G401.6 (cell line): Measurements from ENCODE around the gene ERP44.
"Not testable (repeated sequence)": the region's sequence is repeated elsewhere in the genome, so short reads cannot be mapped to it uniquely, and the experiment has no call there.

ENCODE experiments used
- FAIRE-seq: peaks from 2 replicates; lab custom pipeline; 2012; peaks lifted over from hg19 to GRCh38; lab: Jason Lieb, UNC

Gene ERP44

DNA sequence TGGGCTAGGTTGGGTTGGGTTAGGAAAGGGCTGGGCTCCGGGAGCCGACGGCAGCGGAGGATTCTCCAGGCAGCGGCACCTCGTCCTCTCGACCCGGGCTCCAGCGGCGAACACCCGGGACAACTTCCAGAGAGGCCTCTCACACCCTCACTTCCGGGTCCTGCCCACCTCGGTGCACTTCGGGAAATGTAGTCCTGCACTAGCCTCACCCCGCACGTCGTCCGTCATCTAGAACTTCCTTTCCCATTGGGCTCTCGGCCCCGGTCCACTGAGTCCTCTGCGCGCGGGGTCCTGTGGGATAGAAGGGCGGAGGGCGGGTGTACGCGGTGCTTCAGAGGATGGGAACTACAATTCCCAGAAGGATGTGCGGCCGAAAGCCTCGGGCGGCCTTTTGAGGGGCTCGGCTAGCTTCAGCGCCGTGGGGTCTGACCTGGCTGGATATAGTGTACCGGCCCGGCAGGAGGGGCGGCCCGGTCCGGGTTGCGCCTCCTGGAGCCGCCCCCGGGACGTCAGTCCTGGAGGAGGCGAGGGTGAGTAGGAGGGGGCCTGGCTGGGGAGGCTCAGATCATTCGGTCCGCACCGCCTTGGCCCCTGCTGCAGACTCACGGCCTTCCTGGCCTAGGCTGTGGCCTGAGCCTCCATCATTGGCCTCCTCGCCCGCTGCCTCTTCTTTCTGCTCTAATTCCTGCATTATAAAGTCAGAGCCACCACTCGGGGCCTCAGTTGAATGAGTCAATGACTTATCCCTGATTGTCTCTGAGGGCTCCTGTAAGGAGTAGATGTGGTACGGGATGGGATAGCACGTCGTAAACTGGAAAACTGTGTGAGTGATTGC, at the start of gene ERP44, which contains the start of gene INVS:
ERP44 (minus strand) TSS at position 114 of the 835 bp plus-strand sequence. CDS start 160 bp downstream, outside the sequence.
INVS (plus strand) TSS at position 357 of the 835 bp plus-strand sequence. CDS start 5,279 bp downstream, outside the sequence.
- FAIRE-seq: peak; percentile 95

DNA sequence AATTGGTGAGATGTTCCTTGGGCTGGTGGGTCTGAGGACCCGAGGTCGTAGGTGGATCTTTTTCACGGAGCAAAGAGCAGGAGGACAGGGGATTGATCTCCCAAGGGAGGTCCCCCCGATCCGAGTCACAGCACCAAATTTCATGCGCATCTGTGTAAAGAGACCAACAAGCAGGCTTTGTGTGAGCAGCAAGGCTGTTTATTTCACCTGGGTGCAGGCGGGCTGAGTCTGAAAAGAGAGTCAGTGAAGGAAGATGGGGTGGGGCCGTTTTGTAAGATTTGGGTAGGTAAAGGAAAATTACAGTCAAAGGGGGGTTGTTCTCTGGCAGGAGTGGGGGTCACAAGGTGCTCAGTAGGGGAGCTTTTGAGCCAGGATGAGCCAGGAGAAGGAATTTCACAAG, 47.2 kb upstream of the ERP44 start:
- FAIRE-seq: not testable (repeated sequence)

DNA sequence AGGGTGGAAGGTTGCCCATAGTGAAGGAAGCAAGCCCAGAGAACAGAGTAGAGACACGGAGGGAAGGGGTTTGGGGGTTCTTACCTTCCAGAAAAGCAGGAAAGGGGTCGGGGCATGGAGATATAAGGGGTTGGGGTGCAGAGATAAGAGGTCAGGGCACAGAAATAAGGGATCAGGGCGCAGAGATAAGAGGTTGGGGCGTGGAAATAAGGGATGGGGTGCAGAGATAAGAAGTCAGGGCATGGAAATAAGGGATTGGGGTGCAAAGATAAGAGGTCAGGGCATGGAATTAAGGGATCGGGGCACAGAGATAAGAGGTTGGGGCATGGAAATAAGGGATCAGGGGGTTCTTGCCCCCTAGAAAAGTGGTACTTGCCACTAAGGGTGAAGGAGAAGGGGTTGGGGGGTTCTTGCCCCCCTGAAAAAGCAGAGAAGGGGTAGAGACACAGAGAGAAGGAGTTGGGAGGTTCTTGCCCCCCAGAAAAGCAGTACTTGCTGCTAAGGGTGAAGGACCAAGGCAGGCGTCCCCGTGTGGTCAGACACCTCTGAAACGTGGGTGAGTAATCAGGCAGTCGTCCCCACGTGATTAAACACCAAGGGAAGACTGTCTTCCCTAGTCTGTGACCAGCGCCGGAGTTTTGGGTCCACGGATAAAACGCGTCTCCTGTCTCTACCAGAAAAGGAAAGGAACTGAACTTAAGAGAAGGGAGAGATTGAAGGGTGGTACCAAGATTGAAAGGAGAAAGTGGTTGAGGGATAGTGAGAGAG, 46.6 kb upstream of the ERP44 start:
- FAIRE-seq: not testable (repeated sequence)

DNA sequence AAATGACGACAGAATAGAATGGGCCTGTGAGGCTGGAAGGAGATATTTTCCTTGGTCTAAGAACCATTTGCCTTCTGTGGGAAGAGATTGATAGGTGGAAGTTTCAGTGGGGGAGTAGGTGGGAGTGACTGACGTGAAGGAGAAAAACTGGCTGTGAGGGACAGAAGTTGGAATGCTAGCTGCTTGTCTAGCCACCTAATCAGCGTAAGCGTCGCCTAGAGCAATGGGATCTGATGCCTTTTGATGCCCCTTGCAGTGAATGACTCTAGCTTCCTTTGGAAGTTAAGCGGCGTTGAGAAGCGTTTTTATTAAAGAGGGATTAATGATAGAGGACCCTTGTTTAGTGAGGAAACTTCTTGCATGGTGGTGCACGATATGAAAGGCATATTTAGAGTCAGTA, 43.1 kb upstream of the ERP44 start:
- not testable (repeated sequence) for FAIRE-seq

DNA sequence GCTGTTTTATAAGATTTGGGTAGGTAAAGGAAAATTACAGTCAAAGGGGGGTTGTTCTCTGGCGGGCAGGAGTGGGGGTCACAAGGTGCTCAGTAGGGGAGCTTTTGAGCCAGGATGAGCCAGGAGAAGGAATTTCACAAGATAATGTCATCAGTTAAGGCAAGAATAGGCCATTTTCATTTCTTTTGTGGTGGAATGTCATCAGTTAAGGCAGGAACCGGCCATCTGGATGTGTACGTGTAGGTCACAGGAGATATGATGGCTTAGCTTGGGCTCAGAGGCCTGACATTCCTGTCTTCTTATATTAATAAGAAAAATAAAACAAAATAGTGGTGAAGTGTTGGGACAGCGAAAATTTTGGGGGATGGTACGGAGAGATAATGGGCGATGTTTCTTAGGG, 41.5 kb upstream of the ERP44 start:
- FAIRE-seq: not testable (repeated sequence)

DNA sequence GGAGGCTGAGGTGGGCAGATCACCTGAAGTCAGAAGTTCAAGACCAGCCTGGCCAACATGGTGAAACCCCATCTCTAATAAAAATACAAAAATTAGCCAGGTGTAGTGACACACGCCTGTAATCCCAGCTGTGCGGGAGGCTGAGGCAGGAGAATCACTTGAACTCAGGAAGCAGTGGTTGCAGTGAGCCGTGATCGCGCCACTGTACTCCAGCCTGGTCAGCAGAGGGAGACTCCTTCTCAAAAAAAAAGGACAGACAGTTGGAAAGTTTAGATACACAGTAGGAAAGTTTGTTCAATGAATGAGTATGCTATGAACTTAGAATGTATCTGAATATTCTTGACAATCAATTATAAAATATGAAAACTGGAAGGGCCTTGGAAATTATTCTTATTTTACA, 38.0 kb upstream of the ERP44 start:
- FAIRE-seq: not testable (repeated sequence)

DNA sequence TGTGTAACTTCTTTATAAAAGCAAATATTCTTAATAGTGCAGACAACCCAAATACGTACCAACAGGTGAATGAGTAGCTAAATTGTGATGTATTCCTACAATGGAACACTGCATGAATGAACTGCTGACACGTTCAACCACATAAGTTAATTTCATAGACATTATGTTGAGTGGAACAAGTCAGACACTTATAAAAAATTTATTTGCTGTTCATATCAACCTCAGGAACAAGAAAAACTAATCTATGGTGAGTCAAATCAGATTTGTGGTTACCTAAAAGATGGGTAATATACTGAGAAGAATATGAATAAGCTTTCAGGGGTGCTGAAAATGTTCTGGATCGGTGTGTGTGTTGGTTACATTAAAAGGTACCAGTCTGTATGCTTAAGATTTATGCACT, 35.9 kb upstream of the ERP44 start:
- FAIRE-seq: no peak

DNA sequence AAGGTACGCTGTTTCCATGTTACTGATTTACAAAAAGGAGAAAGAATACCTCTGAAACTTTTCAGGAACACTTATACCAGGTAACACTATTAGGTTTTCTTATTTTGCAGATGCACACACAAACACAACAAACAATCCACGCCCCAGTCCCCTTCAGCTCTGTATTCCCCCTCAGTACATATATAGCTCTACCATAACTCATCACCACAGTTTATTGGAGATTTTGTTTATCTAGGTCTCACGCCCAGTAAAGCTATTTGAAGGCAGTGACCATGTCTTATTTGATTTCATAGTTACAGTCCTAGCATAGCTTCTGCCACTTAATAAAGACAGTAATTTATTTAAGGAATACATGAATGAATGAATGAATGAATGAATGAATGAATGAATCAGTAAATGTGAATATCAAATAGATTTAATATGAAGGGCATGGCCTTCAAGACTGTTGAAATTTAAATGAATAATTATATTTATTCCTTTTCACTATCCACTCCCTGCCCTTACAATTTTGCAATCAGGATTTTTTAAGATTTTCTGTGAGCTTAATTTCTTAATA, 33.2 kb upstream of the ERP44 start:
- FAIRE-seq: no peak

DNA sequence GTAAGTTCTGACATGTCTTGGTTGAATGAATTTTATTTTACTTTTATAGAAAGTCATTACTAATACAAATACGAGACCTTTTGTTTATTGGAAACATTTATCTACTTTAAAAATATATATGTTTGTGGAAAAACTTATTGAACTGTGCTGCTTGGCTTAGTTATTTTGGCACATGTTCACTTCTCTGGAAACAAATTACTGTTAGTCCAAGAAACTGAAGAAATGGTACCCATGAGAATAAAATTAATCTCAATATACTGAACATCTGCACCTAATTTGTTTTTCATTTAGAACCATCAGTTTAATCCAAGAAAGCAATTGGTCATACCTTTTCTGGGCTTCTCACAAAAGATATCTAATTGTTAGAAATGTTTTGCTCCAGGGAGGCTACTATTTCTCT, 32.4 kb upstream of the ERP44 start:
- no peak for FAIRE-seq

DNA sequence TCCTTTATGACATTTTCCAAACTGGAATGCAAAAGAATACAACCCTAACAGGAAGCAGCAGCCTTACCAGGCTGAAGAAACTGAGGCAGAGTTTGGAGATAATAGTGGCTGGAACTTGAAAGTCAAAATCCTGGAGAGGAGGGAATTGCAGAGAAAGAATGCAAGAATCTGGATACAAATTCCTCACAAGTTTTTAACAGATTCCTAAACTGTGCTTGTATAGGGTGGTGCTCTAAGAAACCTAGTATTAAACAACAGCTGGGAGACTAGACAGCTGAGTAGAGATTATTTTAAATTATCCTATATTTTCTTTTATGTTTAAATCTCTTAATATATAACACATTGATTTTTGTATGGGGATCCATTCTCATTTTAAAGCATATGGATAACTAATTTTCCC, 31.0 kb upstream of the ERP44 start:
- FAIRE-seq: no peak

DNA sequence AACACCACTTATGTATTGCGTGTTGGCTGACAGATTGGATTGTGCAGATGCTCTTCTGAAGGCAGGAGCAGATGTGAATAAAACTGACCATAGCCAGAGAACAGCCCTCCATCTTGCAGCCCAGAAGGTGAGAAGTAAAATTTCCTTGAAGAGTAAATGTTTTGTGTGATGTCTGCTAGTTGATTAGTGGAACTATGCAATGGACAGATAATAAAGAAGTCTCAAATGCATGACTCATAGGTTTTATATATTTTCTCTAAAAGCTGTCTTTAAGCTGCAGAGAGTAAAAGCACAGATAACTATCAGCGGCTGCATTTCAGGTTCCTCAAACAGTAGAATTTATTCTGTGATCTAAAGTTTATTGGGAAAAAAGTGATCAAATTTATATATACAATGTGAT, 27.6 kb upstream of the ERP44 start:
- FAIRE-seq: no peak

DNA sequence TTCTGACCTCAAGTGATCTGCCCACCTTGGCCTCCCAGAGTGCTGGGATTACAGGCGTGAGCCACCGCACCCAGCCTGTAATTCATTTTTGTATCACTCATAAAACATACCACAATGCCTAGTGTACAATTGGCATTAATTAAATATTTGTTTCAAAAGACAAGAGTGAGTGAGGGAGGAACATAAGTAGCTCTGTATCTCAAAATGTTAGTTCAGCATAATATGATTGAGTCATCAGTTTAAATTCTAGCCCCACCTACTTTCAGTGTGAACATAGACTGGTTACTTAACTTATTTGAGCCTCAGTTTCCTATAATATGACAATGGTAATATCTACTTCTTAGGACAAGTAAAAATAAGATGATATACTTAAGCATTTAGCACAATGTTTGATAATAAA, 27.1 kb upstream of the ERP44 start:
- no peak for FAIRE-seq

DNA sequence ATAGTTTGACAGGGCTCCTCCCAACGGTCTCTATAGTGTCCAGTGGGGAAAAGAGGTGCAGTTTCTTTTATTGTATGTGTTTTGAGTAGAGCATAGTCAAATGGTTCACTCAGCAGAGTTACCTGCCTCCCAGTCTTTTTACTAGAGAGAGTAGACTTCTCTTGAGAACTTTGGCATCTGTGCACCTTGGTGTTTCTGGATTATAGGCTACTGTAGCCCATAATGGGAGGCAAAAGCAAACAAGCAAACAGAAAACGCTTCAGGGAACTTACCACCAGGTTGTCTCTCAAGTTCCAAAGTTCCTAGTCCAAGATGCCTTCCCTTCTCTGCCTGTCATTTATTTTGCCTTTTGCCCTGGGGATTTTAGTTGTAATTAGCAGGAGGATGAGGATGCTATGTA, 26.4 kb upstream of the ERP44 start:
- no peak for FAIRE-seq

DNA sequence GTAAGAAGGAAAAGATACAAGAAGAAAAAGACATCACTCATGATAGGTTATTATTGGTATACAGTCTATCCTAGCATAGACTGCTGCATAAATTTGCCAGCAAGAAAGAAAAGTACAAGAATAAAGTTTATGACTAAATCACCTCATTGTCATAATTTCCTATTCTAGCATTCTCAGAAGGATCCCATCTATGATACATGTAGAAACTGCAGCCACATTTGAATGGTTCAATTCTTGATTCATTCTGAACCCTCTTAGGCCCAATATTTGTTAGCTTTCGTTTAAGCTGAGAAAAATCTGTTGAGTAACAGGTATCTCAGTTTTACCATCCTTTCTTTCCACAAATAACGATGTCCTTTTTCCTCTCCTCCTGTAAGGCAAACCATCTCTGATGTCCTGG, 21.5 kb upstream of the ERP44 start:
- FAIRE-seq: no peak

DNA sequence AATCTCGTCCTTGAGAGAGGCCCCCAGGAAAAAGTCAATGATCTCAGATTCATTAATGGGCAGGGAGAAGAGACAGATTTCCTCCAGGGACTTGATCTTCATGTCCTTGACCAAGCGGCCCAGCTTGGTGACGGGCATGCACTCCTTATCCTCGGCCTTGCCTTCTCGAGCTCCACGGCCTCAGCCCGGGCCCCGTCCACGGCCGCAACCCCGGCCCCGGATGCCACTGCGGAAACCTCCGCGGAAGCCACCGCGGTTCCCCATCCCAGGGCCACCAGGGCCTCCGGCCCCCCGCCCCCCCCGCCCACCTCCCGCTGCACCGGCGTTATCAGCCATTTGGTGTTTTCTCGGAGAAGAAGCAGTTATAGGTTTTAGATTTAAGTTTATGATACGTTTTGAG, 18.5 kb upstream of the ERP44 start:
- no peak for FAIRE-seq

DNA sequence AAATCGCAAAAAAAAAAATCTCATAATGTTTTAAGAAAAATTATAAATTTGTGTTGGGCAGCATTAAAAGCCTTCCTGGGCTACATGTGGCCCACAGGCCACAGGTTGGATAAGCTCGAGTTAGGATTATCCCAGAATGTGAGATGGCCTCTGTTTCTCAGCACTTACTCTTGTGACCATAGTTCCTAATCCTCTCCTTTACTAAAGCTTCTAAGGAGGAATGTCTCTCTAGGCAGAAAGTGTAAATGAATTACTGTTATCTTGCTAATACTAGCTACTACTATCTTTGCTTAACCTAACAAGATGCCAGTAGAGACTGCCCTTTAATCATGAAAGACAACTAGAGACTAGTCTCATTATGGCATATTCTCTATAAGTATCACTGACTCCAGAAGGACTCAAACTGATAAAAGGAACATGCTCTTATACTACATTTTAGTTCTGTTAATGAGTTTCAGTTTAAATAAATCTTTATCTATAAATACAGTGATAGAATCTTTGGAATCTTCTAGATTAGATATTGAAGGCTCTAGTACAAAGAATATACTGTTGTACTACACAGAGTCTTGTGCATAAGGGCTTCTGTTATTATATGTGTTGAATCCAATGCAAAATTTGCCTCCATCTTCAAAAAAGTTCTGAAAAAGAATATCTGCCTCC, 14.0 kb upstream of the ERP44 start:
- FAIRE-seq: no peak

DNA sequence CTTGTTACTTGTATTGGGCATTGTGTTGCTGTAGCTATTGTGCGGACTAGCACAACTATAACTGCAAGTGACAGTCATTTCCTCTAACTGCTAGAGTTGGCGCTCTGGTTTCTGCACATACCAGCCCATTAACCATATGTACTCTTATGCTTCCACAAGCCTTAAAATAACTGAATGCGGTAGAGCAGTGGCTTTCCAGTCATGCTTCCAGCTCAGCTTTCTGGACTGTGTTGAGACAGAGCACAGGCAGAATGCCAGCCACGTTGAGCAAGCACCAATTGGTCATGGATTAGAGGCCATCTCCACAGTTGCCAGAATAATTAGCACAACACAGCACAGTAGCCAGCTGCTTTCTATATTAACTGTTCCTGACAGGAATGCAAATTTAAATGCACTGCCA, 12.4 kb upstream of the ERP44 start:
- FAIRE-seq: no peak

DNA sequence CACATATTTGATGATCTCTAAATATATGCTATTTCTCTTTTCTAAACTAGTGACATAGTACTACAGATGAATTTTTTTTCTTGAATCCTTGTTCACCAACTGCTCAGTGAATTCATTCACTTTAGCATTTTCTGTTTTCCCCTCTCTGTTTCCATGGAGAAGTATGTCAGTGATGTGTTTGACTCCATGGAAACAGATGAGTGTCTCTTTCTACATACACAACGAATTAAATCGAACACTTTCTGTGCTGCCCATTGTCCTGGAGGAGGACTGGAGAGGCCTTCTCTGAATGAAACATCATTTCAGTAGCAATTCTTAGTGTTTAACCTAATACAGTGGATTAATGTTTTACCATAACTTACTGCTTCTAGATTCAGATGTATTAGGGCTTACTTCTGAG, 9.8 kb upstream of the ERP44 start:
- no peak for FAIRE-seq

DNA sequence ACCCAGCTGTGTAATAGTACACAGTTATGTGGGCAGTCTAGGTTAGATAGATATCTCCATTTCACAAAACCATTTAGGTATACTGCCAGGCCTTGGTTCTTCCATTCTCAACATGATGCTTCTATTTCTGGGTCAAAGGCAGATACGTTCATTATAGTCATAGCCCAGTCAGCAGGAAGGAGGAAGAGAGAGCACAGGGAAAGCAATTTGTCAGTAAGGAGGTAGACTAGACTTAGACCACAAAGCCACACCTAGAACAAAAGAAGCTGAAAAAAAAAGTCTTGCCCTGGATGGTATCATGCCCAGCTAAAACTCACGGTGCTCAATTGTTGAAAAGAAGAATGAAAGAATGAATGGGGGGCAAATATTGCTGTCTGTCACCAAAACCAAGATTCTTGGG, 7.8 kb upstream of the ERP44 start:
- FAIRE-seq: no peak

DNA sequence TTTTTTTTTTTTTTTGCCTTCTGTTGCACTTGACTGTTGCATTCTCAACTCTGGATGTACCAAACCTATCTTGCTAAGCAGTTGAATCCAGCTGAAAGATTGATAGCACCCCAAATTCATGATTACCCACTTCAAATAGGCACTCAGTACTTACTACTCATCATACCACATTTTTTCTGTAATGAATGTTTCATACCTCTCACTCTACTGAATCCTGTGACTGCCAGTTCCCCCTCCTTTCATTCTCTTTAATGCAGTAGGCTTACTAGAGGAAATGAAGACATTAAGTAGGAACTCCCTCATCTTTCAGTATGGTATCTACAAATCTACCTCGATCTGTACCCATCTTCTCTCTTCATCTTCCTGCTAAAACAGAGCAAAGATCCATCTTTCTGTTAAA, 7.1 kb upstream of the ERP44 start:
- no peak for FAIRE-seq

DNA sequence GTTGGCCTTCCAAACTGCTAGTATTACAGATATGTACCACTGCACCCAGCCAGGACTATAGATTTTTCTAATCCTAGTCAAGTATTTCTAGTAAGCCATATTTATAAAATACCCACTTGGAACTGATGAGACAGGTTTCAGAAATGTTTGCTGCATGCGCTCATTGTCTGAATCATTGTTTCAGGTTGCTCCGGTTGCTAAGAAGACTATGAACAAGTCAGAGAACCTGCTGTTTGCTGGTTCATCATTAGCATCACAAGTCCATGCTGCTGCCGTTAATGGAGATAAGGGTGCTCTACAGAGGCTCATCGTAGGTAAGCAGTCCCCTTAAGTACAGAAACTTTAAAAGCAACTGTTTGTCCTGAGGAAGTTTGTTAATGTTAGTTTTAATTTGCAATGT, 5.5 kb upstream of the ERP44 start:
- FAIRE-seq: no peak

DNA sequence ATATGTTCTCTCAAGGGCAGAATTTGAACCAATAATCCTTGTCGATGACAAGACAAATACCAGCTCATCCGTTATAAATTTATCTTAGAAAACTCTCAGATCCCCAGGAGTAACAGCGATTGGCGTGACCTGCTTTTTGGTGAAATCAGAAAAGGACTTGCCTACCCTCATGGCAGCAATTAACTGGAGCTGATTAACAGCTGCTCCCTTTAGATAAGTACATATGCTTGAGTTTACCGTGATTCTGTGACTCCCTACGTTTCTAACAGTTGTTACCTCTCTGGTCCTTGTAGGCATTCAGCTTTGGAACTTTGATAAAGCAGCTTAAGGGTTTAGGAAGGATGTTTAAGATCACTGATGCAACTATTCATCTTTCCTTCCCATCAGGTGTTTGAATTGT, 2.8 kb upstream of the ERP44 start:
- FAIRE-seq: no peak
